OCI-LY7 (cell line): ENCODE results near the gene STX8.

Source experiments
- EZH2phosphoT487 ChIP-seq: fragments of 200-600 bp; sonication (generic); IDR thresholded peaks from 2 replicates; pipeline ENCODE4 v1.6.1; 2018; ENCODE audit warnings: low read depth, borderline replicate concordance, mild to moderate bottlenecking, mixed run types, antibody characterized with exemption, low read length, moderate library complexity, mixed read lengths
- TF ChIP-seq, protein P1 (sequence below): fragments of 200-600 bp; sonication (generic); conservative IDR thresholded peaks from 2 replicates; pipeline ENCODE4 v1.5.1; 2014; ENCODE audit warnings: mild to moderate bottlenecking, antibody characterized with exemption, low read length, moderate library complexity, mixed read lengths

DNA sequence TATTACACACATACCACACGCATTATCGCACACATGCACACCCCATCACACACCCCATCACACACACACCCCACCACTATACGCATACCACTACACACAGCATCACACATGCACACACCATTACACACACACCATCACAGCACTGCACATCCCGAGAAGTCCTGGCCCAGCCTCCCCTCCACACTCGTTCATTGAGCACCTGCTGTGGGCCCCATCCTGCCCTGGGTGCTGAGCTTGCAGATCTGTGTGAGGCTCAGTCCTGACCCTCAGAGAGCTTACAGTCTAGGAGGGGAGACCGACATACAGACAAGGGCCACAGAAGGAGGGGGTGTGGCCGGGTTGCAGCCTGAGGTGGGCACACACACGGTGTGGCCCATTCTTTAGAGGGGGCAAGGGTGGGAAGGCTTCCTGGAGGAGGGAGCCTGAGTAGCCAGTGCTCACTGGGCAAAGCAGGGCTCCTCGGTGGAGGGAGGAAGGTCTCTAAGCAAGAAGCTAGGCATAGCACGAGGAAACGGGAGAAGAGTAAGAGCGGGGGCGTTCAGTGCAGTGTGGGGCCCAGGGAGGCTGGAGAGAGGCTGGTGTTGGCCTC lies 347.7 kb downstream of the STX8 start:
- TF ChIP-seq, protein P1, sequence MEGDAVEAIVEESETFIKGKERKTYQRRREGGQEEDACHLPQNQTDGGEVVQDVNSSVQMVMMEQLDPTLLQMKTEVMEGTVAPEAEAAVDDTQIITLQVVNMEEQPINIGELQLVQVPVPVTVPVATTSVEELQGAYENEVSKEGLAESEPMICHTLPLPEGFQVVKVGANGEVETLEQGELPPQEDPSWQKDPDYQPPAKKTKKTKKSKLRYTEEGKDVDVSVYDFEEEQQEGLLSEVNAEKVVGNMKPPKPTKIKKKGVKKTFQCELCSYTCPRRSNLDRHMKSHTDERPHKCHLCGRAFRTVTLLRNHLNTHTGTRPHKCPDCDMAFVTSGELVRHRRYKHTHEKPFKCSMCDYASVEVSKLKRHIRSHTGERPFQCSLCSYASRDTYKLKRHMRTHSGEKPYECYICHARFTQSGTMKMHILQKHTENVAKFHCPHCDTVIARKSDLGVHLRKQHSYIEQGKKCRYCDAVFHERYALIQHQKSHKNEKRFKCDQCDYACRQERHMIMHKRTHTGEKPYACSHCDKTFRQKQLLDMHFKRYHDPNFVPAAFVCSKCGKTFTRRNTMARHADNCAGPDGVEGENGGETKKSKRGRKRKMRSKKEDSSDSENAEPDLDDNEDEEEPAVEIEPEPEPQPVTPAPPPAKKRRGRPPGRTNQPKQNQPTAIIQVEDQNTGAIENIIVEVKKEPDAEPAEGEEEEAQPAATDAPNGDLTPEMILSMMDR, result no peak
- no peak for TF ChIP-seq EZH2phosphoT487
